Nephron progenitor cell (in vitro differentiated cells): Measurements from ENCODE around the gene TBL1Y.

Experiments used
- DNase-seq: peaks from one replicate; pipeline ENCODE4 v3.0.0; 2021
- H3K27ac Mint-ChIP-seq: 2 replicates; pipeline ENCODE4 v1.8.0; 2021; ENCODE audit warnings: mild to moderate bottlenecking, moderate library complexity, mixed read lengths
- H3K27me3 Mint-ChIP-seq: 2 replicates; pipeline ENCODE4 v1.8.0; 2021; ENCODE audit warnings: mild to moderate bottlenecking, low read depth, mixed read lengths; ENCODE audit not compliant: poor library complexity
- H3K36me3 Mint-ChIP-seq: 2 replicates; pipeline ENCODE4 v1.8.0; 2021; ENCODE audit warnings: low read depth, mixed read lengths
- H3K4me1 Mint-ChIP-seq: 2 replicates; pipeline ENCODE4 v1.8.0; 2021; ENCODE audit warnings: mixed read lengths
- H3K4me3 Mint-ChIP-seq: 2 replicates; pipeline ENCODE4 v1.8.0; 2021; ENCODE audit warnings: mild to moderate bottlenecking, moderate library complexity, mixed read lengths
- H3K9me3 Mint-ChIP-seq: 2 replicates; pipeline ENCODE4 v1.8.0; 2021; ENCODE audit warnings: mild to moderate bottlenecking, moderate library complexity, mixed read lengths
- TF ChIP-seq, protein P1 (sequence below): fragments of 200-600 bp; sonication (generic); IDR thresholded peaks from 2 replicates; pipeline ENCODE4 v1.5.0; 2021; ENCODE audit warnings: antibody characterized with exemption

The TBL1Y gene

GRCh38 chrY:6909856-6910255 lies 641 bp upstream of the TBL1Y start:
- TF ChIP-seq, protein P1, sequence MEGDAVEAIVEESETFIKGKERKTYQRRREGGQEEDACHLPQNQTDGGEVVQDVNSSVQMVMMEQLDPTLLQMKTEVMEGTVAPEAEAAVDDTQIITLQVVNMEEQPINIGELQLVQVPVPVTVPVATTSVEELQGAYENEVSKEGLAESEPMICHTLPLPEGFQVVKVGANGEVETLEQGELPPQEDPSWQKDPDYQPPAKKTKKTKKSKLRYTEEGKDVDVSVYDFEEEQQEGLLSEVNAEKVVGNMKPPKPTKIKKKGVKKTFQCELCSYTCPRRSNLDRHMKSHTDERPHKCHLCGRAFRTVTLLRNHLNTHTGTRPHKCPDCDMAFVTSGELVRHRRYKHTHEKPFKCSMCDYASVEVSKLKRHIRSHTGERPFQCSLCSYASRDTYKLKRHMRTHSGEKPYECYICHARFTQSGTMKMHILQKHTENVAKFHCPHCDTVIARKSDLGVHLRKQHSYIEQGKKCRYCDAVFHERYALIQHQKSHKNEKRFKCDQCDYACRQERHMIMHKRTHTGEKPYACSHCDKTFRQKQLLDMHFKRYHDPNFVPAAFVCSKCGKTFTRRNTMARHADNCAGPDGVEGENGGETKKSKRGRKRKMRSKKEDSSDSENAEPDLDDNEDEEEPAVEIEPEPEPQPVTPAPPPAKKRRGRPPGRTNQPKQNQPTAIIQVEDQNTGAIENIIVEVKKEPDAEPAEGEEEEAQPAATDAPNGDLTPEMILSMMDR, result no peak
- no peak overlapping the region for H3K4me3 Mint-ChIP-seq
- DNase-seq, result no peak
- no peaks in the 10 kb centered on the region for H3K4me1 Mint-ChIP-seq
- no peaks in the 10 kb centered on the region for H3K36me3 Mint-ChIP-seq
- no peaks in the 10 kb centered on the region for H3K9me3 Mint-ChIP-seq
- no peak overlapping the region for H3K27ac Mint-ChIP-seq
- H3K27me3 Mint-ChIP-seq, result no peaks in the 10 kb centered on the region

GRCh38 chrY:6911253-6911881 lies 870 bp downstream of the TBL1Y start, which contains the start of gene AMELY:
Gene AMELY, minus strand, starts transcription at chrY:6911752. Its CDS starts 39,144 bp downstream, at chrY:6872608.
- Mint-ChIP-seq H3K9me3 (no peaks in the 10 kb centered on the region), H3K4me3 (no peak within 1 kb of the TSS), H3K36me3 (no peaks in the 10 kb centered on the region), H3K27me3 (no peaks in the 10 kb centered on the region), H3K4me1 (no peaks in the 10 kb centered on the region), H3K27ac (no peak within 1 kb of the TSS)
- TF ChIP-seq, protein P1, result no peak
- DNase-seq, result no peak

GRCh38 chrY:6913362-6913761 lies 2.9 kb downstream of the TBL1Y start:
- no peaks in the 10 kb centered on the region for H3K4me1 Mint-ChIP-seq
- H3K9me3 Mint-ChIP-seq, result no peaks in the 10 kb centered on the region
- no peak overlapping the region for H3K27ac Mint-ChIP-seq
- TF ChIP-seq, protein P1, result no peak
- H3K4me3 Mint-ChIP-seq, result no peak overlapping the region
- H3K36me3 Mint-ChIP-seq, result no peaks in the 10 kb centered on the region
- no peak for DNase-seq
- no peaks in the 10 kb centered on the region for H3K27me3 Mint-ChIP-seq

- H3K4me3 Mint-ChIP-seq, result no peak overlapping the region
- no peaks in the 10 kb centered on the region for H3K36me3 Mint-ChIP-seq
Measured at GRCh38 chrY:6921061-6921460, 10.6 kb downstream of the TBL1Y start.

DNA sequence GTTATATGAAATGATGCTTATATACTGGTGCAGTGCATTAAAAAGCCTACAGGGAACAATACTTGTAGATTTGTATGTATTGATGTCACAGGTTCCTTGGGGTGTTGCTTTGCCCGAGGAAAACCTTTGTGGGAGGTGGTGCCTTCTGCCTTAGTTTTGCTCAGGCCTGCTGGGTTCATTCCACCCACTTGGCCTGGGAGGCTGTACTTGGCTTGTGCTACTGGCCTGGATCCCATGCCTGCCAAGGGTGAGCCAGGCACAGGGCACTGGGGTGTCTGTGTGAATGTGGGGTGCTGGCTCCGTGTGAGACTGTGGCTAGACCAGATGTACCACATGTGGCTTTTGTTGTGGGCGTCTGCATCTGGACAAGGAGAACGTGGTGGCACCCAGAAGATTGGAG lies 17.8 kb downstream of the TBL1Y start:
- Mint-ChIP-seq H3K27ac (no peak overlapping the region), H3K4me1 (no peaks in the 10 kb centered on the region), H3K27me3 (no peaks in the 10 kb centered on the region), H3K36me3 (no peaks in the 10 kb centered on the region), H3K4me3 (no peak overlapping the region), H3K9me3 (no peaks in the 10 kb centered on the region)
- TF ChIP-seq, protein P1, result no peak
- DNase-seq, result no peak

More at GRCh38 chrY:6921061-6921460, 10.6 kb downstream of the TBL1Y start:
- DNase-seq, result no peak
- Mint-ChIP-seq H3K27me3 (no peaks in the 10 kb centered on the region), H3K9me3 (no peaks in the 10 kb centered on the region), H3K27ac (no peak overlapping the region), H3K4me1 (no peaks in the 10 kb centered on the region)
- TF ChIP-seq, protein P1, result no peak

- TF ChIP-seq, protein P1, result no peak
- no peak overlapping the region for H3K27ac Mint-ChIP-seq
- H3K9me3 Mint-ChIP-seq, result no peaks in the 10 kb centered on the region
- H3K27me3 Mint-ChIP-seq, result no peaks in the 10 kb centered on the region
- H3K4me3 Mint-ChIP-seq, result no peak overlapping the region
- DNase-seq, result no peak
- no peaks in the 10 kb centered on the region for H3K36me3 Mint-ChIP-seq
- no peaks in the 10 kb centered on the region for H3K4me1 Mint-ChIP-seq
Measured at GRCh38 chrY:6929237-6929636, 18.7 kb downstream of the TBL1Y start.
